GM12878 (cell line): ENCODE results near the gene RBPMS2. TPM values are rescaled to one million over a fixed set of nuclear protein-coding genes. Genes with fewer than 3 reads are reported as not detected.

Experiments
- ATAC-seq: fragments of 200-7000 bp; cut with Tn5 transposase; 3 replicates; pipeline ENCODE4 v1.9.1; 2020; ENCODE audit warnings: mild to moderate bottlenecking, moderate library complexity
- BruUV-seq: library from RNA; stranded (reverse); fragments of 400-500 nt; replicated peaks from 2 replicates; lab custom pipeline; 2021; lab: Mats Ljungman, UMichigan
- CTCF ChIA-PET: fragments of 300-600 bp; sonication (Branson Sonifier 250); formaldehyde crosslinking; extraction: SDS; loops from one replicate; lab custom pipeline; 2021; ENCODE audit warnings: inconsistent platforms; lab: Yijun Ruan, JAX
- POLR2A ChIA-PET: fragments of 350-600 bp; formaldehyde crosslinking; extraction: SDS; loops from one replicate; lab custom pipeline; 2021; ENCODE audit warnings: inconsistent platforms; lab: Charles Lee
- RAD21 ChIA-PET: fragments of 300-600 bp; sonication (Branson Sonifier 250); formaldehyde crosslinking; loops from one replicate; lab custom pipeline; 2023; ENCODE audit warnings: antibody characterized with exemption; ENCODE audit not compliant: unreplicated experiment; lab: Charles Lee
- SMC1A ChIA-PET: fragments of 300-600 bp; sonication (Branson Sonifier 250); formaldehyde crosslinking; loops from one replicate; lab custom pipeline; 2023; ENCODE audit not compliant: unreplicated experiment, uncharacterized antibody; lab: Charles Lee
- DNase-seq: peaks from one replicate; pipeline ENCODE4 v3.0.0-alpha.2; 2011; ENCODE audit warnings: low read depth, low spot score
- FAIRE-seq: peaks from 3 replicates; lab custom pipeline; 2011; peaks lifted over from hg19 to GRCh38; lab: Jason Lieb, UNC
- H2AFZ ChIP-seq: 2 replicates; pipeline ENCODE4 v1.6.0; 2011; ENCODE audit warnings: low read depth, low read length, control low read depth; ENCODE audit not compliant: control insufficient read depth
- H3K27ac ChIP-seq: 2 replicates; pipeline ENCODE4 v1.5.1; 2011; ENCODE audit warnings: control low read depth; ENCODE audit not compliant: control insufficient read depth, insufficient read depth
- H3K27me3 ChIP-seq, 2 experiments: replicated peaks in 1 of 2; 2 replicates each; pipeline versions ENCODE4 v1.6.0 to v1.6.1; 2011; ENCODE audit warnings: low read length in 1 of 2; ENCODE audit not compliant: control insufficient read depth in 2 of 2, insufficient read depth in 2 of 2
- H3K36me3 ChIP-seq, 2 experiments: 2 replicates each; pipeline ENCODE4 v1.5.1; 2011; ENCODE audit warnings: low read length in 1 of 2; ENCODE audit not compliant: control insufficient read depth in 2 of 2, insufficient read depth in 2 of 2
- H3K4me1 ChIP-seq: 2 replicates; pipeline ENCODE4 v1.6.1; 2011; ENCODE audit warnings: mild to moderate bottlenecking, low read length, moderate library complexity, mixed read lengths; ENCODE audit not compliant: control insufficient read depth, insufficient read depth
- H3K4me2 ChIP-seq: 2 replicates; pipeline ENCODE4 v1.6.0; 2011; ENCODE audit warnings: control low read depth; ENCODE audit not compliant: control insufficient read depth, insufficient read depth
- H3K4me3 ChIP-seq: fragments of 200-600 bp; sonication (generic); 2 replicates; pipeline ENCODE4 v1.5.1; 2016
- H3K79me2 ChIP-seq: 2 replicates; pipeline ENCODE4 v1.6.0; 2011; ENCODE audit warnings: low read length; ENCODE audit not compliant: control insufficient read depth, insufficient read depth
- H3K9ac ChIP-seq: 2 replicates; pipeline ENCODE4 v1.8.0; 2011; ENCODE audit warnings: low read length, control low read depth, mixed read lengths; ENCODE audit not compliant: control insufficient read depth, insufficient read depth
- H3K9me3 ChIP-seq: replicated peaks from 3 replicates; pipeline ENCODE4 v1.5.1; 2011; ENCODE audit warnings: mild to moderate bottlenecking, low read length; ENCODE audit not compliant: control insufficient read depth, insufficient read depth
- H4K20me1 ChIP-seq: 2 replicates; pipeline ENCODE4 v1.6.0; 2011; ENCODE audit not compliant: control insufficient read depth, insufficient read depth
- CBX5 ChIP-seq: sonication (generic); IDR thresholded peaks from 2 replicates; pipeline ENCODE4 v1.6.1; 2016; ENCODE audit warnings: low read depth, moderate library complexity, mild to moderate bottlenecking, inconsistent platforms
- HDGF ChIP-seq: fragments of 450-650 bp; IDR thresholded peaks from 2 replicates; pipeline ENCODE4 v1.6.1; 2016; ENCODE audit warnings: antibody characterized with exemption
- IKZF1 ChIP-seq: fragments of 450-650 bp; conservative IDR thresholded peaks from 2 replicates; pipeline ENCODE4 v1.6.1; 2017; ENCODE audit warnings: antibody characterized with exemption, mild to moderate bottlenecking
- IKZF2 ChIP-seq, 2 experiments: fragments of 450-650 bp; IDR thresholded peaks; 2 replicates each; pipeline ENCODE4 v1.6.1; 2017; ENCODE audit warnings: mild to moderate bottlenecking in 2 of 2, moderate library complexity in 2 of 2
- JUNB ChIP-seq: IDR thresholded peaks from 2 replicates; pipeline ENCODE4 v1.6.1; 2016; ENCODE audit warnings: antibody characterized with exemption, mild to moderate bottlenecking
- KLF5 ChIP-seq: fragments of 450-650 bp; IDR thresholded peaks from 2 replicates; pipeline ENCODE4 v1.6.1; 2014; ENCODE audit warnings: mild to moderate bottlenecking; ENCODE audit not compliant: partially characterized antibody
- NFIC ChIP-seq: IDR thresholded peaks from 2 replicates; pipeline ENCODE4 v1.6.1; 2012; ENCODE audit warnings: low read depth, mild to moderate bottlenecking, inconsistent platforms, low read length, moderate library complexity
- SMAD5 ChIP-seq: IDR thresholded peaks from 2 replicates; pipeline ENCODE4 v1.6.1; 2016; ENCODE audit warnings: antibody characterized with exemption, low read depth
- TCF12 ChIP-seq: IDR thresholded peaks from 2 replicates; pipeline ENCODE4 v1.6.1; 2011; ENCODE audit warnings: low read depth, mild to moderate bottlenecking, low read length
- ZBED1 ChIP-seq: IDR thresholded peaks from 2 replicates; pipeline ENCODE4 v1.6.1; 2016; ENCODE audit warnings: borderline replicate concordance
- ZBTB33 ChIP-seq: fragments of 450-650 bp; IDR thresholded peaks from 2 replicates; pipeline ENCODE4 v1.6.1; 2017; ENCODE audit warnings: mild to moderate bottlenecking
- ZSCAN29 ChIP-seq: fragments of 450-650 bp; IDR thresholded peaks from 2 replicates; pipeline ENCODE4 v1.6.1; 2017; ENCODE audit warnings: mild to moderate bottlenecking, moderate library complexity
- ZZZ3 ChIP-seq: IDR thresholded peaks from 2 replicates; pipeline ENCODE4 v1.6.1; 2011; ENCODE audit warnings: low read depth; ENCODE audit not compliant: control insufficient read depth, insufficient read length
- WGBS: methylation state at CpG from one replicate; pipeline ENCODE4 v1.1.6; 2016; ENCODE audit warnings: low lambda C conversion rate; ENCODE audit not compliant: insufficient replicate concordance, insufficient coverage; ENCODE audit errors: missing lambda C conversion rate; 5-methylcytosine and 5-hydroxymethylcytosine counted together
- in situ Hi-C: fragments of 300-500 bp; cut with MboI; formaldehyde crosslinking; loops from 9 replicates; pipeline ENCODE4 v1.14.3; 2018; ENCODE audit warnings: mixed read lengths
- intact Hi-C: fragments of 100-400 bp; cut with micrococcal nuclease; formaldehyde crosslinking; loops from one replicate; pipeline ENCODE4 v1.14.2; 2022; ENCODE audit not compliant: unreplicated experiment
- polyA plus RNA-seq, 11 experiments: library from polyadenylated mRNA; depleted of rRNA in 4 of 11; unstranded in 6 of 11; stranded (reverse) in 5 of 11; fragments of >200 nt; fragmentation: Nextera tagmentation in 4 of 11; fragmentation: Illumina TruSeq in 1 of 11; extraction: Ambion mirVana in 4 of 11; extraction: Trizol in 1 of 11; gene quantifications; 1 replicate in 1 of 11; 2 replicates in 10 of 11; pipeline versions ENCODE4 v1.2.1 to v1.2.3, GENCODE V29; 2011 to 2016; ENCODE audit warnings: inconsistent platforms in 2 of 11, missing spikeins in 2 of 11, low read depth in 1 of 11
- total RNA-seq, 4 experiments: library from RNA; depleted of rRNA in 3 of 4; stranded (reverse); fragments of >200 nt in 3 of 4; fragmentation: Illumina TruSeq in 1 of 4; extraction: Trizol in 1 of 4; gene quantifications; 2 replicates each; pipeline versions ENCODE4 v1.2.1 to v1.2.3, GENCODE V29; 2013 to 2021
- TF ChIP-seq, protein P1 (sequence below): IDR thresholded peaks from 2 replicates; pipeline ENCODE4 v1.6.1; 2011; ENCODE audit warnings: low read depth, mild to moderate bottlenecking, low read length, moderate library complexity, borderline replicate concordance; ENCODE audit errors: extremely low read depth
- TF ChIP-seq, protein P2 (sequence below): fragments of 450-650 bp; formaldehyde crosslinking; IDR thresholded peaks from 2 replicates; pipeline ENCODE4 v1.5.0; 2022; ENCODE audit warnings: mild to moderate bottlenecking, missing genetic modification characterization
- TF ChIP-seq, protein P3 (sequence below): fragments of 450-650 bp; IDR thresholded peaks from 2 replicates; pipeline ENCODE4 v1.6.1; 2017; ENCODE audit warnings: mild to moderate bottlenecking, low read depth, inconsistent platforms; ENCODE audit not compliant: poor library complexity, severe bottlenecking

Gene RBPMS2
- total and polyA plus RNA-seq, 10 of the 15 experiments (the other 5 are each of a cell fraction or from before 2014, with no cell fraction given) = 0.06 to 0.31 (median 0.19) TPM; not detected in 3

DNA sequence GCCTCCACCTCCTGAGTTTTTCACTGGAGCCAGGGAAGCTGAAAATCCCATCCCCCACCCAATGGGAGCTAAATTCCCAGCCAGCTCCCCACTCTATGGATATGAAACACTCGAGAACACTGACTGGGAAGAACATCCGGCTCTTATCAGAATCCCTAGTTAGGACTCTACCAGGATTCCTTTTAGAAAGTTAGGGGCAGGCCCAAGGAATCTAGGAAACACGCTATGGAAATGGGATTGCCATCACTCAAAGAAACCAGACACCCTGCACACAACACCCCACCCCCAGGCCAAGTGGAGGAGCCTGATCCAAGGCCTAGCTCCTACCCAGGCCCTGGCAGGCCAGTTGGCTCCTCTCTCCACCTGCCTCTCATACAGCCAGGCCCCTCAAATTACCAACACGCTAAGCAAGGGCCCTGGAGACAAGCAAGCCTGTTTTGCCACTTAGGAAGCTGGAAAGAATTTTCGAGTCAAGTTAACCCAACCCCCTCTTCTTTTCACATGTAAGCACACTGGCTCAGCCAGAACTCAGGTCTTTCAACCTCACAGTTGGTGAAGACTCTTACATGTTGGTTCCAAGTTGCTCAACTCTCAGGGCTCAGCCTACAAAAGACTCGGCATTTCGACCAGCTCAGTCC is 75.5 kb downstream of the RBPMS2 start:
- intact Hi-C loops = no loop called here
- Histone ChIP-seq H4K20me1 (peaks cover 3% of the 10 kb centered on the region; the same call in 1 of the 2 replicates), H3K27me3 (no peaks in the 10 kb centered on the region), H2AFZ (no peak overlapping the region), H3K27ac (peak overlapping the region; percentile 25; the same call in 1 of the 2 replicates), H3K4me1 (peaks cover 38% of the 10 kb centered on the region), H3K4me3 (peak overlapping the region; percentile 94; the same call in 1 of the 2 replicates), H3K9me3 (no peaks in the 10 kb centered on the region), H3K4me2 (peak overlapping the region; percentile 52), H3K9ac (no peak overlapping the region), H3K79me2 (peaks cover 64% of the 10 kb centered on the region), H3K36me3 (no peaks in the 10 kb centered on the region)
- POLR2A ChIA-PET = interaction anchor here (0.5 to 1.1 kb wide), 3 partner anchors 9 to 99 kb away, joined by 3 to 6 read pairs (median 3); no protein-coding TSS in a partner anchor
- ATAC-seq (no peak), FAIRE-seq (no peak), DNase-seq (no peak)
- SMC1A ChIA-PET = interaction anchor here (1.0 to 5.6 kb wide), 3 partner anchors 15 to 28 kb away, joined by 4 to 41 read pairs (median 4); no protein-coding TSS in a partner anchor
- TF ChIP-seq CBX5 = no peak
- peak in 1 of 2 experiments; percentile 8; a peak in 1 of 4 replicates for TF ChIP-seq IKZF2 (IDR thresholded peaks at IDR 0.05)
- TF ChIP-seq KLF5 = no peak
- TF ChIP-seq NFIC = no peak
- TF ChIP-seq, protein P1, sequence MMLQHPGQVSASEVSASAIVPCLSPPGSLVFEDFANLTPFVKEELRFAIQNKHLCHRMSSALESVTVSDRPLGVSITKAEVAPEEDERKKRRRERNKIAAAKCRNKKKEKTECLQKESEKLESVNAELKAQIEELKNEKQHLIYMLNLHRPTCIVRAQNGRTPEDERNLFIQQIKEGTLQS = no peak
- no peak for TF ChIP-seq HDGF
- TF ChIP-seq ZSCAN29 = no peak
- TF ChIP-seq ZBED1 = no peak
- TF ChIP-seq JUNB = no peak
- TF ChIP-seq ZBTB33 = no peak
- no peak for TF ChIP-seq TCF12
- TF ChIP-seq ZZZ3 = no peak
- TF ChIP-seq, protein P2, sequence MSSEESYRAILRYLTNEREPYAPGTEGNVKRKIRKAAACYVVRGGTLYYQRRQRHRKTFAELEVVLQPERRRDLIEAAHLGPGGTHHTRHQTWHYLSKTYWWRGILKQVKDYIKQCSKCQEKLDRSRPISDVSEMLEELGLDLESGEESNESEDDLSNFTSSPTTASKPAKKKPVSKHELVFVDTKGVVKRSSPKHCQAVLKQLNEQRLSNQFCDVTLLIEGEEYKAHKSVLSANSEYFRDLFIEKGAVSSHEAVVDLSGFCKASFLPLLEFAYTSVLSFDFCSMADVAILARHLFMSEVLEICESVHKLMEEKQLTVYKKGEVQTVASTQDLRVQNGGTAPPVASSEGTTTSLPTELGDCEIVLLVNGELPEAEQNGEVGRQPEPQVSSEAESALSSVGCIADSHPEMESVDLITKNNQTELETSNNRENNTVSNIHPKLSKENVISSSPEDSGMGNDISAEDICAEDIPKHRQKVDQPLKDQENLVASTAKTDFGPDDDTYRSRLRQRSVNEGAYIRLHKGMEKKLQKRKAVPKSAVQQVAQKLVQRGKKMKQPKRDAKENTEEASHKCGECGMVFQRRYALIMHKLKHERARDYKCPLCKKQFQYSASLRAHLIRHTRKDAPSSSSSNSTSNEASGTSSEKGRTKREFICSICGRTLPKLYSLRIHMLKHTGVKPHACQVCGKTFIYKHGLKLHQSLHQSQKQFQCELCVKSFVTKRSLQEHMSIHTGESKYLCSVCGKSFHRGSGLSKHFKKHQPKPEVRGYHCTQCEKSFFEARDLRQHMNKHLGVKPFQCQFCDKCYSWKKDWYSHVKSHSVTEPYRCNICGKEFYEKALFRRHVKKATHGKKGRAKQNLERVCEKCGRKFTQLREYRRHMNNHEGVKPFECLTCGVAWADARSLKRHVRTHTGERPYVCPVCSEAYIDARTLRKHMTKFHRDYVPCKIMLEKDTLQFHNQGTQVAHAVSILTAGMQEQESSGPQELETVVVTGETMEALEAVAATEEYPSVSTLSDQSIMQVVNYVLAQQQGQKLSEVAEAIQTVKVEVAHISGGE (CRISPR knock-in tag) = no peak
- TF ChIP-seq, protein P3, sequence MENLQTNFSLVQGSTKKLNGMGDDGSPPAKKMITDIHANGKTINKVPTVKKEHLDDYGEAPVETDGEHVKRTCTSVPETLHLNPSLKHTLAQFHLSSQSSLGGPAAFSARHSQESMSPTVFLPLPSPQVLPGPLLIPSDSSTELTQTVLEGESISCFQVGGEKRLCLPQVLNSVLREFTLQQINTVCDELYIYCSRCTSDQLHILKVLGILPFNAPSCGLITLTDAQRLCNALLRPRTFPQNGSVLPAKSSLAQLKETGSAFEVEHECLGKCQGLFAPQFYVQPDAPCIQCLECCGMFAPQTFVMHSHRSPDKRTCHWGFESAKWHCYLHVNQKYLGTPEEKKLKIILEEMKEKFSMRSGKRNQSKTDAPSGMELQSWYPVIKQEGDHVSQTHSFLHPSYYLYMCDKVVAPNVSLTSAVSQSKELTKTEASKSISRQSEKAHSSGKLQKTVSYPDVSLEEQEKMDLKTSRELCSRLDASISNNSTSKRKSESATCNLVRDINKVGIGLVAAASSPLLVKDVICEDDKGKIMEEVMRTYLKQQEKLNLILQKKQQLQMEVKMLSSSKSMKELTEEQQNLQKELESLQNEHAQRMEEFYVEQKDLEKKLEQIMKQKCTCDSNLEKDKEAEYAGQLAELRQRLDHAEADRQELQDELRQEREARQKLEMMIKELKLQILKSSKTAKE = no peak
- no peak for TF ChIP-seq SMAD5
- peak; percentile 25; the same call in 1 of the 2 replicates for TF ChIP-seq IKZF1
- in situ Hi-C loops = no loop called here
- CTCF ChIA-PET = interaction anchor here (2.1 to 6.7 kb wide), 3 partner anchors 9 to 28 kb away, joined by 5 to 65 read pairs (median 36); no protein-coding TSS in a partner anchor
- 97% methylated on average over 7 of the region's 7 CpGs for WGBS
- BruUV-seq = no TSS peak
- RAD21 ChIA-PET = interaction anchor here (1.7 to 6.1 kb wide), 2 partner anchors 28 to 49 kb away, joined by 5 to 41 read pairs; no protein-coding TSS in a partner anchor
